ENCODE results near the gene LYPLA2.

The LYPLA2 gene

GRCh38 chr1:23836037-23836436, 45.1 kb downstream of the LYPLA2 start:
- TF ChIP-seq, protein P1, sequence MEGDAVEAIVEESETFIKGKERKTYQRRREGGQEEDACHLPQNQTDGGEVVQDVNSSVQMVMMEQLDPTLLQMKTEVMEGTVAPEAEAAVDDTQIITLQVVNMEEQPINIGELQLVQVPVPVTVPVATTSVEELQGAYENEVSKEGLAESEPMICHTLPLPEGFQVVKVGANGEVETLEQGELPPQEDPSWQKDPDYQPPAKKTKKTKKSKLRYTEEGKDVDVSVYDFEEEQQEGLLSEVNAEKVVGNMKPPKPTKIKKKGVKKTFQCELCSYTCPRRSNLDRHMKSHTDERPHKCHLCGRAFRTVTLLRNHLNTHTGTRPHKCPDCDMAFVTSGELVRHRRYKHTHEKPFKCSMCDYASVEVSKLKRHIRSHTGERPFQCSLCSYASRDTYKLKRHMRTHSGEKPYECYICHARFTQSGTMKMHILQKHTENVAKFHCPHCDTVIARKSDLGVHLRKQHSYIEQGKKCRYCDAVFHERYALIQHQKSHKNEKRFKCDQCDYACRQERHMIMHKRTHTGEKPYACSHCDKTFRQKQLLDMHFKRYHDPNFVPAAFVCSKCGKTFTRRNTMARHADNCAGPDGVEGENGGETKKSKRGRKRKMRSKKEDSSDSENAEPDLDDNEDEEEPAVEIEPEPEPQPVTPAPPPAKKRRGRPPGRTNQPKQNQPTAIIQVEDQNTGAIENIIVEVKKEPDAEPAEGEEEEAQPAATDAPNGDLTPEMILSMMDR (IDR thresholded peaks at IDR 0.05; ENCODE audit: low read depth, low read length) = no peak
- no peak for DNase-seq (ENCODE audit: low read depth in 2 of 2)
- no peak overlapping the region for H3K4me3 ChIP-seq (replicated peaks in 1 of 2; ENCODE audit: low read depth in 2 of 2, low read length in 2 of 2)

DNA sequence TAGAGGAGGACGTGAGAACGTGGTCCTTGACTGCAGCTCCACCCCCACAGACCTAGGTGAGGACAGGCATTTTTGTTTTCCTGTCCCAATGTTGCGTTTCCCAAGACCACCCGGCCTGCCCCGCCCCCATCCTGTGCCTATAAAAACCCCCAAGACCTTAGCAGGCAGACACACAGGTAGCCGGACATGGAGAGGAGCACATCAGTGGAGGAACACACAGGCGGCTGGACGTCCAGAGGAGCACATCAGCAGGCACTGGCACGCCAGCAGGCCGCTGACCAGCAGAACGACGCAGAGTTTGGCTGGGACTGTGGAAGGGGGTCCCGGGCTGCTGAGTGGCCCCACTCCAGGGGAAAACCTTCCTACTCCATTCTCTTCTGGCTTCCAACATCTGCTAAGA, 47.0 kb downstream of the LYPLA2 start:
- no peak for DNase-seq (ENCODE audit: low read depth in 2 of 2)
- H3K4me3 ChIP-seq (replicated peaks in 1 of 2; ENCODE audit: low read depth in 2 of 2, low read length in 2 of 2) = no peak overlapping the region
- TF ChIP-seq, protein P1 (IDR thresholded peaks at IDR 0.05; ENCODE audit: low read depth, low read length) = no peak

DNA sequence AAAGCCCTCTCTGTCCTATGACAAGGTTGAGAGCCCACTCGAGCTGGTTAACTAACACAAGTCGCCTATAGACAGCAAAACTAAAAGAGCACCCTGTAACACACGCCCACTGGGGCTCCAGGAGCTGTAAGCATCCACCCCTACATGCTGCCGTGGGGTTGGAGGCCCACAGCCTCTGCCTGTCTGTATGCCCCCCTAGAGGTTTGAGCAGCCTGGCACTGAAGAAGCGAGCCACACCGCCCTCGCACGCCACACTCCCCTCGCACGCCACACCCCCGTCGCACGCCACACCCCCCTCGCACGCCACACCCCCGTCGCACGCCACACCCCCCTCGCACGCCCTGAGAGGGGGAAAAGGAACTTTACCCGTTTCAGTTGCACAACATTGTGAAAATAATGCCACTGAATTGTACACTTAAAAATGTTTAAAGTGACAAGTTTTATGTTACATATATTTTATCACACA, 47.5 kb downstream of the LYPLA2 start:
- TF ChIP-seq, protein P1 (IDR thresholded peaks at IDR 0.05; ENCODE audit: low read depth, low read length) = no peak
- H3K4me3 ChIP-seq (replicated peaks in 1 of 2; ENCODE audit: low read depth in 2 of 2, low read length in 2 of 2) = peak overlapping the region; percentile 19 to 39
- DNase-seq (ENCODE audit: low read depth in 2 of 2) = peak; percentile 41 to 58

DNA sequence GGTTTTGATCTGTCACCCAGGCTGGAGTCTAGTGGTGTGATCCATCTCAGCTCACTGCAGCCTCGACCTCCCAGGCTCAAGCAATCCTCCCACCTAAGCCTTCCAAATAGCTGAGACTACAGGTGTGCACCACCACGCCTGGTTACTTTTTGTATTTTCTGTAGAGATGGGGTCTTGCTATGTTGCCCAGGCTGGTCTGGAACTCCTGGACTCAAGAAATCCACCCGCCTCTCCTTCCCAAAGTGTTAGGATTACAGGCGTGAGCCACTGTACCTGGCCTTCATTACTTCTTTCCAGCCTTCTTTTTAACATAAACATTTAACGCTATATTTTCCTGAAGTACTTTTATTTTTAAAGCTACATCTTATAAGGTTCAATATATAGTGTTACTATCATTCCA, 52.7 kb downstream of the LYPLA2 start:
- TF ChIP-seq, protein P1 (IDR thresholded peaks at IDR 0.05; ENCODE audit: low read depth, low read length) = no peak
- no peak overlapping the region for H3K4me3 ChIP-seq (replicated peaks in 1 of 2; ENCODE audit: low read depth in 2 of 2, low read length in 2 of 2)
- DNase-seq (ENCODE audit: low read depth in 2 of 2) = no peak

Data from cardiac fibroblast (primary cell).